ENCODE measurements around the gene DCDC2C.

Gene DCDC2C

GRCh38 chr2:3747826-3748225 lies 44.5 kb downstream of the DCDC2C start:
- DNase-seq: no peak

- no peak for DNase-seq
These were observed 45.8 kb downstream of the DCDC2C start for GRCh38 chr2:3749201-3749600.

- no peak for DNase-seq
These were observed 47.9 kb downstream of the DCDC2C start for GRCh38 chr2:3751251-3751650.

DNA sequence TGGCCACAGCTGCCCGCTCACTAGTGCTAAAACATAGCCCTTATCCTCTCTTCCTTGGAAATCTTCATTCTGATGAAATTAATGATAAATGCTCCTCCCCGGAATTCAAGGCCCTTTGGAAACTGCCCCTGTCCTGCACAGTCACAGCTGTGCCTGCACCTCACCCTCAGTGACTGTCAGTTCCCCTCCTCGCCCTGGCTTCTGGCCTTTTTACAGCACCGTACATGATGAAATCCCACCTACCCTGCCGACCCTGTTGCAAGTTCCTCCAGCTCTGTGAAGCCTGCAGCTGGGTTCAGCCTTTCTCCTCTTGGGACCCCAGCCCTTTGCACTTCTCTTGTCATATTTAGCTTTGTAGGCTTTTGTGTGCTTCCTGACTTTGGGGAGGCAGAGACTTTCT lies 48.4 kb downstream of the DCDC2C start:
- DNase-seq: no peak

DNA sequence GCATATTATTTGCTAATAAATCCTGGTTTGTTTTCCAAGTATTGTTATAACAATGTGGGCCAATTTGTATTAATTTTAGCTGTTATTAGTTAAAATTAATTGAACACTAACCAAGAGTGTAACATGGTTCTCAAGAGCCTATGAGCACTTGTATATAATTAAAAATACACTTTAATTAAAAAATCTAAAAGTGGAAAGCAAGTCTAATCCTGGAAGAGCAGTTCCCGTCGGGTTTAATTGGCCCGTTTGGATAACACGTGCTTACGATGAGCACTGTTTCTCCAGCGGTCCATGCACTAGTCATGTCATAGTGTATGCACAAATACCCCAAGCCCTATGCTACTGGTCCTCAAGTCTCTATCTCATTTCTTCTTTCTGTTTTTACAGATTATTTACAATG lies 49.0 kb downstream of the DCDC2C start:
- no peak for DNase-seq

DNA sequence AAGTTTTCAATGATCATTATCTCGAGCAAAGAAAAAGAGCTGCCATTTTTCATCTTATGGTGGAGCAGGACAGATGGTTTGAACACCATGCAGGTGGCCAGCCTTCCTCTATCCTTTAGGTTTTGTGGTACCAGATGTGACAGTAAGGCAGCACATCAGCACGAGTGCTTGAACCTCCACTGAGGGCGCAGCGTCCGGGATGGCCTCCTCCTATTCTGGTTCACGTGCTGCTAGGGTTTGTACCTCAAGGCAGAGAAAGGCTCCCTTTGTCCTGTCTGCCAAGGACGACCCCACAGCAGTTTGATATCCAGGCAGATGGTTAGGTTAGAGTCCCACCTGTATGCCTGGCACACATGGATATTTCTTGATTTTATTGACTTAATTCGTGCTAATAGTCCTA lies 50.2 kb downstream of the DCDC2C start:
- no peak for DNase-seq

- no peak for DNase-seq
These were observed 50.9 kb downstream of the DCDC2C start for GRCh38 chr2:3754280-3754679.

DNA sequence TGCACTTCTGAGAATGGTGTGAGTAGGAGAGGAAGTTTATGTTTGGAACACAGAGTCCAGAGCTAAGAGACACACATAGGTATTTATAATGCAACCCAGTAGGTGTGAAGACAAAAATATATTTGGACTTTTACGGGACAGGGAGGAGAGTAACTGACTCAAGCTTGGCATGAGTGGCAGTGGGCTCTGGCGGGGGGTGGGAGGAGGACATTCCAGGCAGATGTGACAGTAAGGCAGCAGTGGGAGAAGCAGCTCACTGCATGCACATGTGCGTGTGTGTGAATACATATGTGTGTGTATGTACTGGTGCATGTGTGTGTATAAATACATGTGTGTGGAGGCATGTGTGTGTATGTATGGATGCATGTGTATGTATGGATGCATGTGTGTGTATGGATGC lies 51.4 kb downstream of the DCDC2C start:
- no peak for DNase-seq

DNA sequence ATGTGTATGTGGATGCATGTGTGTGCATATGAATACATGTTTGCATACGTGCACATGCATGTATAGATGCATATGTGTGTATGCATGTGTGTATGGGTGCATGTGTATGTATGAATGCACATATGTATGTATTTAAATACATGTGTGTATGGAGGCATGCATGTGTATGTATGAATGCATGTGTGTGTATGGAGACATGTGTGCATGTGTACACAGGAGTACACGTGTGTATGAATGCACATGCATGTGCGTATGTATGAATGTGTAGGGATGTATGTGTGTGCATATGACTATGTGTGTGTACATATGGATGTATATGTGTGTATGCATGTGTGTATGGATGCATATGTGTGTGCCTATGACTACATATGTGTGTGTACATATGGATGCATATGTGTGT lies 51.9 kb downstream of the DCDC2C start:
- DNase-seq: no peak

- no peak for DNase-seq
These were observed 52.9 kb downstream of the DCDC2C start for GRCh38 chr2:3756306-3756705.

DNA sequence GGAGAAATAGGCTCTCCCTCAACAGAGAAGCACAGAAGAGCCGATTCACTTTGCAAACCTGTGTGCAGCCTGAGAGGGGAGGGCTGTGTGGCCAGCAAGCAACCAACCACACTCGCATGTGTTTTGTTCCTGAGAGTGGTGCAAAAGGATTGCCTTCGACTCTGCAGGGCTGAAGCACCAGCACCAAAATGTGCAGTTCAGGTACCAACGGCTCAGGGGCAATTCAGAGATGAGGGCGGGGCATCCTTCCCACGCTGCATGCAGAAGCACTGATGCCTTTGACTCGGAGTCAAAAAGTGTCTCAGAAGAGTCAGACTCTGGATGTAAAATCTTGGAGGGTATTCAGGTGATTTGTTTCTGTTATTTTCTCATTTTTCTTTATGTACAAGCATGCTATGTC lies 55.5 kb downstream of the DCDC2C start:
- no peak for DNase-seq

DNA sequence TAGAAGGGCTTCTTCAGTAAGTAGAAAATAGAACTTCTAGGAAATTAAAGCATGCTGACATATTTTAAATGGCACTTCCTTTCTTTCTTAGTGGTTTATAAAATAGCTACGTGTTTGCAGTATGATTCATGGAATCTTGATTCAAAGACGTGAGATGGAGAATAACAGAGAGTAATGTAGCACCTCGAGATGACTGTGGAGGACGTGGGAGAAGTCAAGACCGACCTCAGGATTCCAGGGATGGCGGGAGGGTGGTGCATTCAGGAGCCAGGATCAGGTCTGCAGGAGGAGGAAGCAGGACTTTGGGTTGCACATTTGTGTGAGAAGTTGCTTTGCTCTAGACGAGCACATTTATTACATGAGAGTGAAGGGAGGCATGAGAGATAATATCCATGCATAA lies 56.0 kb downstream of the DCDC2C start:
- DNase-seq: peak; percentile 7 to 9

- no peak for DNase-seq
These were observed 56.4 kb downstream of the DCDC2C start for GRCh38 chr2:3759761-3760160.

- no peak for DNase-seq
These were observed 57.9 kb downstream of the DCDC2C start for GRCh38 chr2:3761272-3761671.

DNA sequence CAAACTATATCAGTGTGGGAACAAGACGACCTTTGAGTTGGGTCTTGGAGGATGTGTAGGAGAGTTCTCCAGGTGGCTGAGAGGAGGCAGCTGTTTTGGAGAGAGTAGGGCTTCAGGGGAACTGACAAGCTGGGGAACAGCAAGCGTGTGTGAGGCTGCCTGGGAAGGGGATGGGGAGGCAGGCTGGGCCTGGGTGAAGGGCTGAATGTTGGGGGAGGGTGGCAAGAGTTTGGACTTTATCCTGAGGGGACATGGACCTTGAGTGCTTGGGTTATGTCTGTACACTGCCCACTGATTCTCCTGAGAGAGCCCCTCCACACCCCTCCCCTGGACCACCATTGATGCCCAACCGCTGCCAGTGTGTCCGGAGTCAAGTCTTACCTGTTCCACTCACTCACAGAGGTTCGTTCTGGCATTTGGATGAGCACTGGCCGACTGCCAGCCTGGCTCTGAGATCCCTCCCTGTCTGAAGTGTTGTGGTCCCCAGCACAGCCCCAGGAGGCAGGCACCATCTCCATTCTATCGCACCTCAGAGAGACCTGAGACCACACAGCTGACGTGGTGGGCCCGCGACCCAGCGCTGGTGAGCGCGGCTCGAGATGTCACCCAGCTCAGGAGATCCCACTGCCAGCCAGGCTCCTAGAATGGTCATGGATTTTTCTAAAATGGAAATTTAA lies 59.5 kb downstream of the DCDC2C start:
- no peak for DNase-seq

GRCh38 chr2:3766824-3767223 lies 63.4 kb downstream of the DCDC2C start:
- DNase-seq: no peak

DNA sequence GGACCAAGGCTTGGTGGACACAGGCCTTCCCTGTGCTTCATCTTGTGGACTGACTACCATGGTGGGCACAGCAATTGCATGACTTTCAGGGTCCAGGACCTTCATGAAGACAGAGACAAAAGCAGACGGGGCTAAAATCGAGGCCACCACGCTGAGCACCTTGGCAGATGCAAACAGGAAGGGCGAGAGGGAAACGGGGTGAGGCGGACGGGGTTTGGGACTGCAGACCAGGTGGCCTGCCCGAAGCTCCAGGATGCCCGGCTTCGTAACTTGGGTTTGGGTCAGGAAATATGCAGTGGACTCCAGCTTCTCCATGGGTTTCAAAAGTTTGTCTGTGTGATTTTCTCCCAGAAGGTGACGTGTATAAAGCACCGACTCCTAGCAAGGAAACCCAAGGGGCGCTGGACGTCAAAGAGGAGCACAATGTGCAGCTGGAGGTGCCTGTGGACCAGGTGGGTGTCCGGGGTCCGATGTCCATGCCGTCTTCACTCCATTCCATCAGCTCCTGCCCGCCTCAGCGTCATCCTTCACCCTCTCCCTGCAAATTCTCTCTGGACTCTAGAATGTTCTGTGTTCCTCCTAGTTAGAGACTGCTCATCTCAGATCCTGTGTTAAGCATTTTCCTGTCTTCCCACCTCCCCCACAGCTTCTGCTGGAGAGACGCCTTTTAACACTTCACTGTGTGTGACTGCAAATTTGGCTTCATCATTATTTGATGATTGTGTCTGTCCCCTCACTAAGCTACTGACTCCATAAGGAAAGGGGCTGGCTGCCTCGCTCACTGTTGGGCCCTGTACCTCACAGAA lies 65.8 kb downstream of the DCDC2C start:
- no peak for DNase-seq

GRCh38 chr2:3769766-3770165 lies 66.4 kb downstream of the DCDC2C start:
- no peak for DNase-seq

GRCh38 chr2:3770724-3771415 lies 67.5 kb downstream of the DCDC2C start:
- DNase-seq: no peak

- DNase-seq: no peak
These were observed 68.2 kb downstream of the DCDC2C start for GRCh38 chr2:3771576-3771975.

DNA sequence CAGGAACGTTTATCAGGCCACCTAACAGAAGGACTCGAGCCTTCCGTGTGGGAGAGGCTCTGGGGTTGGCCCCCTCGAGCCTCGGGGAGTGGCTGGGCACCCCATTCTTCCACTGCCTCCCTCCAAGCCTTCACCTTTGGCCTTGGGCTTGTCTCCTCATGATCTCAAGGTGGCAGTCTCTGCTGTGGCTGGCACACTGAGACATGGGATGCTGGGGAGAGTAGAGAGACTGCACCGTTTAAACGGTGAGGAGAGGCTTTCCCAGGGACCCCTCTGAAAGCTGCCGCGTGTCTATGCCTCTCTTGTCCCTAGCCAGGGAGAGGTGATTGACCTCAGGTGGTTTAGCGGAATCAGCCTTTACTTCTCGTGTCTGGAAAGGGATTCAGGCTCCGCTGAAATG lies 71.0 kb downstream of the DCDC2C start:
- no peak for DNase-seq

DNA sequence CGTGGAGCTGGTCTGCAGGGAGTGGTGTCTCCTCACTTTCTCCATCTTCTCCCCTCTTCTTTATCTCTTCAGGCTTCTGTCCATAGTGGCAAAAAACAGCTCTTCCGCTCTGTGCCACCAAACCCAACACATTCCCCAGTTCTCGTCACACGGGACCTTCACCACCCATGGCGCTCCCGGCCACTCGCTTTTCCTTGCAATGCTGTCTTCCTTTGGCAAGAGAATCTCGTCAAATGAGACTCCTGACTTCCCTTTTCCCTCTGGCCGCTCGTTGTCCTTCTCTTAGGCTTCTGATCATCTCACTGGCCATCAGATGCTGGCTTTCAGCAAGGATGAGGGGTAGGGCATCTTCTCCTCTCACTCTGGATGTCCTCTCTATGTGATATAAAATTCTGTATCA lies 72.9 kb downstream of the DCDC2C start:
- DNase-seq: no peak

DNA sequence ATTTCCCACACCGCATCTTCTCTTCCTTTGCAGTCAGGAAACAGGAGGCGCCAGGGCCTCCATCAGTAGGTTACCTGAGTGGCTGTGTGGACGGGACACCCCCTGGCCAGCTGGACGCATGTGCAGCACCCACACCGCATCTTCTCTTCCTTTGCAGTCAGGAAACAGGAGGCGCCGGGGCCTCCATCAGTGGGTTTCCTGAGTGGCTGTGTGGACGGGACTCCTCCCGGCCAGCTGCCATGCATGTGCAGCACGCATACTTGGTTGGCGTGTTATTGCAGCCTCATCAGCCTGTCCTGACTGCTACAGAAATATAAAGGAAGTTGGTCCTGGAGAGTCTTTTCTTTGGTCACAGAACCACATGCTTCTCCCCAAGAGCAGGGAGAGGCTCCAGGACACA lies 74.6 kb downstream of the DCDC2C start:
- no peak for DNase-seq

GRCh38 chr2:3778851-3779495 lies 75.6 kb downstream of the DCDC2C start:
- no peak for DNase-seq
